A549 (cell line): Measurements from ENCODE around the gene DYNLT4. TPM values are rescaled to one million over a fixed set of nuclear protein-coding genes. Genes with fewer than 3 reads are reported as not detected.

Experiments used
- ATAC-seq, 2 experiments: fragments of 200-7000 bp in 1 of 2; fragments of >200 bp in 1 of 2; cut with Nextera tagmentation in 1 of 2; cut with Tn5 transposase in 1 of 2; 3 replicates each; pipeline versions ENCODE4 v1.8.0 to v1.9.1; 2018 to 2020; ENCODE audit warnings: mild to moderate bottlenecking in 1 of 2, moderate library complexity in 1 of 2
- CTCF ChIA-PET: fragments of 300-600 bp; sonication (Branson Sonifier 250); formaldehyde crosslinking; extraction: SDS; loops from one replicate; lab custom pipeline; 2021; ENCODE audit warnings: antibody characterized with exemption, inconsistent platforms; lab: Yijun Ruan, JAX
- POLR2A ChIA-PET: fragments of 350-600 bp; formaldehyde crosslinking; extraction: SDS; loops from one replicate; lab custom pipeline; 2021; ENCODE audit warnings: antibody characterized with exemption, inconsistent platforms; lab: Yijun Ruan, JAX
- DNase-seq, 2 experiments: peaks; one replicate each; pipeline versions ENCODE4 v3.0.0 to v3.0.0-alpha.2; 2011 to 2016; ENCODE audit warnings: low read depth in 1 of 2, low spot score in 1 of 2
- FAIRE-seq: peaks from 2 replicates; lab custom pipeline; 2011; peaks lifted over from hg19 to GRCh38; lab: Jason Lieb, UNC
- H3K27ac ChIP-seq, 2 experiments: fragments of >200 bp; sonication (Bioruptor Twin); formaldehyde crosslinking; 3 replicates each; pipeline ENCODE4 v1.5.1; 2016 to 2017
- H3K4me1 ChIP-seq: fragments of >200 bp; sonication (Bioruptor Twin); formaldehyde crosslinking; 3 replicates; pipeline ENCODE4 v1.6.1; 2016
- H3K4me2 ChIP-seq: fragments of >200 bp; sonication (Bioruptor Twin); formaldehyde crosslinking; 3 replicates; pipeline ENCODE4 v1.6.1; 2016
- H3K4me3 ChIP-seq: fragments of >200 bp; sonication (Bioruptor Twin); formaldehyde crosslinking; 3 replicates; pipeline ENCODE4 v1.5.1; 2016
- H3K9me3 ChIP-seq: fragments of >200 bp; sonication (Bioruptor Twin); formaldehyde crosslinking; 3 replicates; pipeline ENCODE4 v1.6.1; 2016
- CBX8 ChIP-seq: fragments of 200-600 bp; sonication (generic); IDR thresholded peaks from 2 replicates; pipeline ENCODE4 v1.6.1; 2016
- CHD2 ChIP-seq: fragments of 150-350 bp; IDR thresholded peaks from 2 replicates; pipeline ENCODE4 v1.6.1; 2014; ENCODE audit warnings: low read length; ENCODE audit not compliant: partially characterized antibody
- EHF ChIP-seq: fragments of 250-450 bp; sonication (Bioruptor Pico); IDR thresholded peaks from 2 replicates; pipeline ENCODE4 v1.5.0; 2020; ENCODE audit warnings: mild to moderate bottlenecking
- ELK1 ChIP-seq: fragments of 150-350 bp; IDR thresholded peaks from 2 replicates; pipeline ENCODE4 v1.6.1; 2014; ENCODE audit warnings: low read depth, mild to moderate bottlenecking, low read length
- EP300 ChIP-seq, 2 experiments: fragments of >200 bp; sonication (Bioruptor Twin); formaldehyde crosslinking; IDR thresholded peaks; 2 replicates in 1 of 2; 3 replicates in 1 of 2; pipeline ENCODE4 v1.6.1; 2016 to 2017
- FOXS1 ChIP-seq: fragments of 250-450 bp; sonication (Bioruptor Pico); IDR thresholded peaks from 2 replicates; pipeline ENCODE4 v1.5.0; 2020; ENCODE audit warnings: mild to moderate bottlenecking, moderate library complexity
- GATA3 ChIP-seq: IDR thresholded peaks from 2 replicates; pipeline ENCODE4 v1.6.1; 2012; ENCODE audit warnings: borderline replicate concordance
- HDAC2 ChIP-seq: fragments of 200-600 bp; sonication (generic); IDR thresholded peaks from 2 replicates; pipeline ENCODE4 v1.6.1; 2016
- HOXA7 ChIP-seq: fragments of 250-450 bp; sonication (Bioruptor Pico); IDR thresholded peaks from 2 replicates; pipeline ENCODE4 v1.5.0; 2020; ENCODE audit warnings: mild to moderate bottlenecking, moderate library complexity
- PBX3 ChIP-seq: IDR thresholded peaks from 2 replicates; pipeline ENCODE4 v1.6.1; 2012
- PHF8 ChIP-seq: fragments of 200-600 bp; sonication (generic); IDR thresholded peaks from 2 replicates; pipeline ENCODE4 v1.6.1; 2016; ENCODE audit warnings: low read depth, mild to moderate bottlenecking, antibody characterized with exemption, moderate library complexity, borderline replicate concordance
- RAD21 ChIP-seq, 2 experiments: fragments of >200 bp in 1 of 2; sonication (Bioruptor Twin) in 1 of 2; formaldehyde crosslinking in 1 of 2; IDR thresholded peaks in 1 of 2; conservative IDR thresholded peaks in 1 of 2; 2 replicates in 1 of 2; 3 replicates in 1 of 2; pipeline ENCODE4 v1.6.1; 2012 to 2018; ENCODE audit warnings: inconsistent platforms in 1 of 2
- RARB ChIP-seq: fragments of 250-450 bp; sonication (Bioruptor Pico); IDR thresholded peaks from 2 replicates; pipeline ENCODE4 v1.8.0; 2021; ENCODE audit warnings: mild to moderate bottlenecking, moderate library complexity
- RNF2 ChIP-seq: fragments of 200-600 bp; sonication (generic); IDR thresholded peaks from 2 replicates; pipeline ENCODE4 v1.6.1; 2016; ENCODE audit warnings: low read depth, mild to moderate bottlenecking, antibody characterized with exemption, moderate library complexity, borderline replicate concordance
- SMC3 ChIP-seq: fragments of >200 bp; sonication (Bioruptor Twin); formaldehyde crosslinking; IDR thresholded peaks from 3 replicates; pipeline ENCODE4 v1.6.1; 2018; ENCODE audit warnings: inconsistent platforms
- SREBF2 ChIP-seq: fragments of 450-650 bp; IDR thresholded peaks from 2 replicates; pipeline ENCODE4 v1.6.1; 2014; ENCODE audit warnings: mild to moderate bottlenecking, moderate library complexity
- ZC3H11A ChIP-seq: fragments of 450-650 bp; IDR thresholded peaks from 2 replicates; pipeline ENCODE4 v1.6.1; 2014; ENCODE audit warnings: antibody characterized with exemption, mild to moderate bottlenecking
- ZFP36 ChIP-seq: fragments of 450-650 bp; IDR thresholded peaks from 2 replicates; pipeline ENCODE4 v1.6.1; 2014; ENCODE audit warnings: borderline replicate concordance; ENCODE audit not compliant: partially characterized antibody
- ZSCAN20 ChIP-seq: fragments of 250-450 bp; sonication (Bioruptor Pico); IDR thresholded peaks from 2 replicates; pipeline ENCODE4 v1.8.0; 2022; ENCODE audit warnings: mild to moderate bottlenecking, moderate library complexity
- WGBS: methylation state at CpG from one replicate; pipeline ENCODE4 v1.1.6; 2017; ENCODE audit errors: missing lambda C conversion rate; 5-methylcytosine and 5-hydroxymethylcytosine counted together
- polyA plus RNA-seq, 4 experiments: library from polyadenylated mRNA; depleted of rRNA in 3 of 4; stranded (reverse); fragments of >200 nt; fragmentation: RNase III in 1 of 4; extraction: RNeasy Plus Mini Kit Qiagen cat#74134 plus additional on column Dnase treatment in 1 of 4; gene quantifications; 2 replicates in 3 of 4; 3 replicates in 1 of 4; pipeline ENCODE4 v1.2.3, GENCODE V29; 2011 to 2017
- TF ChIP-seq, protein P1 (sequence below): fragments of 450-650 bp; IDR thresholded peaks from 2 replicates; pipeline ENCODE4 v1.6.1; 2014; ENCODE audit warnings: antibody characterized with exemption

The DYNLT4 gene
- polyA plus RNA-seq, 2 of the 4 experiments (the other 2 are of a cell fraction): 0.12 to 0.21 TPM

GRCh38 chr1:44832056-44832705 lies 25.0 kb upstream of the DYNLT4 start:
- H3K4me1 ChIP-seq: no peaks in the 10 kb centered on the region
- no peak overlapping the region for H3K27ac ChIP-seq
- 72% methylated on average over 9 of the region's 13 CpGs for WGBS
- H3K4me2 ChIP-seq: no peak overlapping the region
- ATAC-seq (no peak), DNase-seq (no peak), FAIRE-seq (no peak)
- H3K4me3 ChIP-seq: no peak overlapping the region
- ChIA-PET POLR2A (interaction anchor here (0.5 kb wide), 1 partner anchor 19 kb away, joined by 3 read pairs; no protein-coding TSS in a partner anchor), CTCF (interaction anchor here (0.7 kb wide), 1 partner anchor 14 kb away, joined by 3 read pairs; no protein-coding TSS in a partner anchor)
- H3K9me3 ChIP-seq: no peaks in the 10 kb centered on the region
- no peak for TF ChIP-seq RNF2
- no peak for TF ChIP-seq ZFP36
- no peak for TF ChIP-seq HOXA7 (CRISPR knock-in tag)

DNA sequence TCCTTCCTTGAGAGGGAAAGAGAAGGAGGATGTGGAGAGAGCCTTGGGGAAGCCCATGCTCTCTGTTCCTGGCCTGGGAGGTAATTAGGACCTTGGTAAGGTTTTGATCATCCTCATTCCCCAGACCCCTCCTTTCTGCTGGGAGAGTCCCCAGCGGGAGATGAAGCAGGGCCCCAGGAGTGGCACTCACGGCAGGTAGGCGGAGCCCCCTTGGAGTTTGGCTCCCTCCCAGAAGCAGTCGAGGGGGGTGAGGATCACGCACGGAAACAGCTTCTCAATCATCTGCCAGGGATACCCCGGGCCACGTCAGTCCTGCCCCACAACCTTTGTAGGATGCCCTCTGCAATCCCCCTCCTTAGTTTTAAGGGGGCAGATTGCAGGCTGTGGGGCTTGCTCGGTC lies 24.4 kb upstream of the DYNLT4 start:
- Histone ChIP-seq H3K27ac (no peak overlapping the region), H3K4me2 (no peak overlapping the region), H3K4me1 (no peaks in the 10 kb centered on the region), H3K9me3 (no peaks in the 10 kb centered on the region), H3K4me3 (no peak overlapping the region)
- no peak for ATAC-seq
- POLR2A ChIA-PET: interaction anchor here (0.5 kb wide), 1 partner anchor 20 kb away, joined by 3 read pairs; no protein-coding TSS in a partner anchor
- 47% methylated on average over 3 of the region's 9 CpGs for WGBS
- no peak for DNase-seq
- FAIRE-seq: no peak
- no peak for TF ChIP-seq EP300 (IDR thresholded peaks at IDR 0.05)
- no peak for TF ChIP-seq ZFP36
- TF ChIP-seq SMC3: no peak
- TF ChIP-seq CHD2: no peak
- CTCF ChIA-PET: interaction anchor here (0.7 to 1.9 kb wide), 2 partner anchors 10 to 15 kb away, joined by 3 to 12 read pairs; no protein-coding TSS in a partner anchor

DNA sequence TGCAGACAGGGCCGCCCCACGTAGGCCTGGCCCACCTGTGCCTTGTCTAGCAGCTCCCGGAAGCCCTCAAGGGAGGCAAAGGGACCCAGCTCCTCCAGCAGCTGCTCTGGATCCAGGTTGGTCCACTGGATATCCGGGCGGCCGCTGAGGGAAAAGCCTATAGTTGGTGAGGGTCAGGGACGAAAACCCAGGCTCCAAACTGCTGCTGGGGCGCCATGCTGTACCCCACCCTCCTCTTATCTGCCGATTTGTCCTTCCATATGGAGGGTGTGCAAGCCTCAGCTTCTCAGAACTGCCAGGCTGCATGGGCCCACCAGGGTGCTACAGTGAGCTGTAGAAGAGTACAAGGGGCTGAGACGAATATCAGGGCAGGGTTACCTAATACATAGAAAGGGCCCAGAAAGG lies 23.8 kb upstream of the DYNLT4 start:
- no peak overlapping the region for H3K4me3 ChIP-seq
- no peak for FAIRE-seq
- H3K4me1 ChIP-seq: no peaks in the 10 kb centered on the region
- H3K27ac ChIP-seq: no peak overlapping the region
- H3K9me3 ChIP-seq: no peaks in the 10 kb centered on the region
- H3K4me2 ChIP-seq: no peak overlapping the region
- ATAC-seq: no peak
- DNase-seq: no peak
- TF ChIP-seq HDAC2 (no peak), RARB (CRISPR knock-in tag) (no peak), ZSCAN20 (CRISPR knock-in tag) (no peak), RAD21 (conservative IDR thresholded peaks at IDR 0.05 in 1 of 2, IDR thresholded peaks at IDR 0.05 in 1 of 2) (no peak), ZC3H11A (no peak), EHF (CRISPR knock-in tag) (no peak), CBX8 (no peak), GATA3 (no peak), PBX3 (no peak), FOXS1 (no peak), SREBF2 (no peak), PHF8 (no peak), ELK1 (no peak), CHD2 (no peak)
- TF ChIP-seq, protein P1, sequence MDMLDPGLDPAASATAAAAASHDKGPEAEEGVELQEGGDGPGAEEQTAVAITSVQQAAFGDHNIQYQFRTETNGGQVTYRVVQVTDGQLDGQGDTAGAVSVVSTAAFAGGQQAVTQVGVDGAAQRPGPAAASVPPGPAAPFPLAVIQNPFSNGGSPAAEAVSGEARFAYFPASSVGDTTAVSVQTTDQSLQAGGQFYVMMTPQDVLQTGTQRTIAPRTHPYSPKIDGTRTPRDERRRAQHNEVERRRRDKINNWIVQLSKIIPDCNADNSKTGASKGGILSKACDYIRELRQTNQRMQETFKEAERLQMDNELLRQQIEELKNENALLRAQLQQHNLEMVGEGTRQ: no peak
- TF ChIP-seq, all 56 proteins: peak for 0
- ChIA-PET CTCF (interaction anchor here (0.5 to 1.9 kb wide), 3 partner anchors 10 to 124 kb away, joined by 3 to 12 read pairs (median 6); no protein-coding TSS in a partner anchor), POLR2A (interaction anchor here (1.2 kb wide), 1 partner anchor 12 kb away, joined by 3 read pairs; no protein-coding TSS in a partner anchor)
- 73% methylated on average over 1 of the region's 10 CpGs for whole genome bisulfite sequencing
